ENCODE measurements around the gene LRRC7. TPM values are rescaled to one million over a fixed set of nuclear protein-coding genes. Genes with fewer than 3 reads are reported as not detected.

Gene LRRC7
- total and polyA plus RNA-seq, 2 donors from 2014 or later: 0.19 to 0.37 TPM

DNA sequence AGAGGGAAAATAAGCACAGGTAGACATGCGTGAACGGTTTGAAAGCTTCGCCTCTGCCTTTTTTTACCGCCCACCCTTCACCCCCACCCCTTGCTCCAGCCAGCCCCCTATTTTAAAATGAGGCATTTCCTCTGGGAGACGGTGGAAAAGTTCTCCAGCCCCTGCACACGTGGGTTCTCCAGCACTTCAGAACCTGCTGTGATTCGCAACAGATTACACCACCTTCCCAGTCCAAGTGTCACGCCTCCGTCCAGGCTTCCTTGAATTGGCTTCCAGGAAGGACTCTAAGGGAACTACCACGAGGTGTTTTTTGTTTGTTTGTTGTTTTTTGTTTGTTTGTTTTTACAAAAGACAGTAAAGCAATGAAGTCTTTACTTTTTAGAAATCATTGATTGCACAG lies 2.6 kb downstream of the LRRC7 start:
- intact Hi-C loops (cut with DNase I): no loop called here
- no peak for FAIRE-seq
- Histone ChIP-seq H3K27ac (ENCODE audit: low read depth in 2 of 2, low read length in 2 of 2) (no peak overlapping the region), H3K9me3 (ENCODE audit: control insufficient read depth in 2 of 3, insufficient read depth in 1 of 3, low read length in 3 of 3) (no peaks in the 10 kb centered on the region), H3K4me1 (ENCODE audit: control insufficient read depth in 2 of 3, insufficient read depth in 2 of 3, low read depth in 1 of 3, low read length in 3 of 3) (peaks cover 0 to 2% (median 0%) of the 10 kb centered on the region in 3 donors), H3K4me3 (ENCODE audit: low read length in 3 of 3) (no peak overlapping the region), H3K9ac (ENCODE audit: low read length in 3 of 3) (peak overlapping the region in 1 of 3 donors; percentile 24), H3K36me3 (ENCODE audit: control insufficient read depth in 2 of 3, insufficient read depth in 3 of 3, low read length in 3 of 3) (no peaks in the 10 kb centered on the region), H3K27me3 (ENCODE audit: control insufficient read depth, insufficient read depth, low read length) (peaks cover 3% of the 10 kb centered on the region)
- TF ChIP-seq, protein P1, sequence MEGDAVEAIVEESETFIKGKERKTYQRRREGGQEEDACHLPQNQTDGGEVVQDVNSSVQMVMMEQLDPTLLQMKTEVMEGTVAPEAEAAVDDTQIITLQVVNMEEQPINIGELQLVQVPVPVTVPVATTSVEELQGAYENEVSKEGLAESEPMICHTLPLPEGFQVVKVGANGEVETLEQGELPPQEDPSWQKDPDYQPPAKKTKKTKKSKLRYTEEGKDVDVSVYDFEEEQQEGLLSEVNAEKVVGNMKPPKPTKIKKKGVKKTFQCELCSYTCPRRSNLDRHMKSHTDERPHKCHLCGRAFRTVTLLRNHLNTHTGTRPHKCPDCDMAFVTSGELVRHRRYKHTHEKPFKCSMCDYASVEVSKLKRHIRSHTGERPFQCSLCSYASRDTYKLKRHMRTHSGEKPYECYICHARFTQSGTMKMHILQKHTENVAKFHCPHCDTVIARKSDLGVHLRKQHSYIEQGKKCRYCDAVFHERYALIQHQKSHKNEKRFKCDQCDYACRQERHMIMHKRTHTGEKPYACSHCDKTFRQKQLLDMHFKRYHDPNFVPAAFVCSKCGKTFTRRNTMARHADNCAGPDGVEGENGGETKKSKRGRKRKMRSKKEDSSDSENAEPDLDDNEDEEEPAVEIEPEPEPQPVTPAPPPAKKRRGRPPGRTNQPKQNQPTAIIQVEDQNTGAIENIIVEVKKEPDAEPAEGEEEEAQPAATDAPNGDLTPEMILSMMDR (IDR thresholded peaks at IDR 0.05; ENCODE audit: borderline replicate concordance, extremely low read depth, insufficient read depth): no peak
- peak in 4 of 5 donors; percentile 16 to 56 (median 39) for DNase-seq

DNA sequence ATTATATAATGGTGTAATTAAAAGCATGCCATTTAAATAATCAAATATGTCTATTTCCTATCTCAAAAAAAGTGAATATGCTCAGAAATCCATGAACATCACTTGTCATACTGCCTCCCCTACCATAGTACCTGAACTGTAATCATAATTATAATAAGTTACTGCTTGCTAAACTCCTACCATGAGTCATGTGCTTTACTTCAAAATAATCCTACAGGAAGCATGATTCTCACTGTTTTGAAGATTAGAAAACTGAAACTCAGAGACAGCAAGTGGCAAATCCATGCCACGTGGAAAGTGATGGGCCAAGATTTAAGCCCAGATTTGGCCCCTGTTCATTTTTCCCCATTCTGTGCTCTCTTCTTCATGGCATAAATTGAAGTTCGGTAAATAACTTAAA lies 5.2 kb downstream of the LRRC7 start:
- intact Hi-C loops (cut with DNase I): no loop called here
- FAIRE-seq (no peak), DNase-seq (no peak)
- Histone ChIP-seq H3K9me3 (ENCODE audit: control insufficient read depth in 2 of 3, insufficient read depth in 1 of 3, low read length in 3 of 3) (no peaks in the 10 kb centered on the region), H3K27me3 (ENCODE audit: control insufficient read depth, insufficient read depth, low read length) (peaks cover 3% of the 10 kb centered on the region), H3K9ac (ENCODE audit: low read length in 3 of 3) (no peak overlapping the region), H3K4me3 (ENCODE audit: low read length in 3 of 3) (no peak overlapping the region), H3K27ac (ENCODE audit: low read depth in 2 of 2, low read length in 2 of 2) (no peak overlapping the region), H3K36me3 (ENCODE audit: control insufficient read depth in 2 of 3, insufficient read depth in 3 of 3, low read length in 3 of 3) (no peaks in the 10 kb centered on the region), H3K4me1 (ENCODE audit: control insufficient read depth in 2 of 3, insufficient read depth in 2 of 3, low read depth in 1 of 3, low read length in 3 of 3) (peaks cover 0 to 2% (median 0%) of the 10 kb centered on the region in 3 donors)
- TF ChIP-seq, protein P1 (IDR thresholded peaks at IDR 0.05; ENCODE audit: borderline replicate concordance, extremely low read depth, insufficient read depth): no peak

DNA sequence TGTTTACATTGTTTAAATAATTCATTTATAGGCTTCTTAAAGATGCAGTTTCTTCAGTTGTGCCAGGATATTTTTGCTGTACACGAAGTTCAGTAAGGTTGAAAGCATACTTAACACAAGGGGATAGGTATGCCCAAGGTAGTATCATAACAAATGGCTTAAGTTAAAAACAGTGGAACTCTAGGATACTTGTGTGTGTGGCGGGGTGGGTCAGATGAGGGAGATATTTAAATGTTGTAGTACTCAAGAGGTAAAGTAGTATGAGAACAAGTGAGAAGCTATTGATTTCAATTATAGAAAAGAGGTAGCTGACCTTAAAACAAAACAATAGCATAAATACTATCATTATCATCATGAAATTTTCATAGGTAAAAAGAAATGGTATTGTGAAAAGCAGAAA lies 6.2 kb downstream of the LRRC7 start:
- Histone ChIP-seq H3K4me1 (ENCODE audit: control insufficient read depth in 2 of 3, insufficient read depth in 2 of 3, low read depth in 1 of 3, low read length in 3 of 3) (no peaks in the 10 kb centered on the region), H3K36me3 (ENCODE audit: control insufficient read depth in 2 of 3, insufficient read depth in 3 of 3, low read length in 3 of 3) (no peaks in the 10 kb centered on the region), H3K4me3 (ENCODE audit: low read length in 3 of 3) (no peak overlapping the region), H3K27ac (ENCODE audit: low read depth in 2 of 2, low read length in 2 of 2) (no peak overlapping the region), H3K9me3 (ENCODE audit: control insufficient read depth in 2 of 3, insufficient read depth in 1 of 3, low read length in 3 of 3) (no peaks in the 10 kb centered on the region), H3K9ac (ENCODE audit: low read length in 3 of 3) (no peak overlapping the region), H3K27me3 (ENCODE audit: control insufficient read depth, insufficient read depth, low read length) (peaks cover 3% of the 10 kb centered on the region)
- TF ChIP-seq, protein P1 (IDR thresholded peaks at IDR 0.05; ENCODE audit: borderline replicate concordance, extremely low read depth, insufficient read depth): no peak
- no peak for FAIRE-seq
- no peak for DNase-seq
- intact Hi-C loops (cut with DNase I): no loop called here

DNA sequence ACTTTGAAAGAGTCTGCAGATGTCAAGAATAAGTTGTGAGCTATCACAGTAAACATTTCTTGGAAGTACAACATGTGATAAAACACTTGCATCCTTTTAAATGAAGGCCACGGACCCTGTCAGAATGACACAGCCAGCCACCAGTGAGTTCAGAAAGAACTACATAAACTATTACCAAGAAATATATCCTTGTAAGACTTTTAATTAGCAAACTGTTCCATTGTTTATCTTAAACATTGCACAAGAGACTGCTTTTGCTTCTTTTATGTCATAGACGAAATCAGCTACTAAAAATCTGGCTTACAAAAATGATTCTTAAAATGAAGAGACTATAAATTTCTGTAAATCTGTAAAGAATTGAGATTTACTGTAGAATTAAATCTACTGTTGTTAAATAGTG lies 17.9 kb downstream of the LRRC7 start:
- H3K27ac ChIP-seq (ENCODE audit: low read depth in 2 of 2, low read length in 2 of 2): no peak overlapping the region
- no peaks in the 10 kb centered on the region for H3K27me3 ChIP-seq (ENCODE audit: control insufficient read depth, insufficient read depth, low read length)
- H3K9me3 ChIP-seq (ENCODE audit: control insufficient read depth in 2 of 3, insufficient read depth in 1 of 3, low read length in 3 of 3): no peaks in the 10 kb centered on the region
- no peaks in the 10 kb centered on the region for H3K4me1 ChIP-seq (ENCODE audit: control insufficient read depth in 2 of 3, insufficient read depth in 2 of 3, low read depth in 1 of 3, low read length in 3 of 3)
- intact Hi-C loops (cut with DNase I): no loop called here
- no peaks in the 10 kb centered on the region for H3K36me3 ChIP-seq (ENCODE audit: control insufficient read depth in 2 of 3, insufficient read depth in 3 of 3, low read length in 3 of 3)
- H3K4me3 ChIP-seq (ENCODE audit: low read length in 3 of 3): no peak overlapping the region
- TF ChIP-seq, protein P1 (IDR thresholded peaks at IDR 0.05; ENCODE audit: borderline replicate concordance, extremely low read depth, insufficient read depth): no peak
- FAIRE-seq: no peak
- DNase-seq: peak in 3 of 5 donors; percentile 15 to 88 (median 58)
- no peak overlapping the region for H3K9ac ChIP-seq (ENCODE audit: low read length in 3 of 3)
